ENCODE results near the gene LCORL. TPM values are rescaled to one million over a fixed set of nuclear protein-coding genes. Genes with fewer than 3 reads are reported as not detected.
A peak's percentile ranks its signal among the peaks of the same experiment; 100 is the strongest.

Gene LCORL
- total and polyA plus RNA-seq, 9 of the 15 experiments (the other 6 are each of a cell fraction or from before 2014, with no cell fraction given): 3.1 to 24.5 (median 11.1) TPM

DNA sequence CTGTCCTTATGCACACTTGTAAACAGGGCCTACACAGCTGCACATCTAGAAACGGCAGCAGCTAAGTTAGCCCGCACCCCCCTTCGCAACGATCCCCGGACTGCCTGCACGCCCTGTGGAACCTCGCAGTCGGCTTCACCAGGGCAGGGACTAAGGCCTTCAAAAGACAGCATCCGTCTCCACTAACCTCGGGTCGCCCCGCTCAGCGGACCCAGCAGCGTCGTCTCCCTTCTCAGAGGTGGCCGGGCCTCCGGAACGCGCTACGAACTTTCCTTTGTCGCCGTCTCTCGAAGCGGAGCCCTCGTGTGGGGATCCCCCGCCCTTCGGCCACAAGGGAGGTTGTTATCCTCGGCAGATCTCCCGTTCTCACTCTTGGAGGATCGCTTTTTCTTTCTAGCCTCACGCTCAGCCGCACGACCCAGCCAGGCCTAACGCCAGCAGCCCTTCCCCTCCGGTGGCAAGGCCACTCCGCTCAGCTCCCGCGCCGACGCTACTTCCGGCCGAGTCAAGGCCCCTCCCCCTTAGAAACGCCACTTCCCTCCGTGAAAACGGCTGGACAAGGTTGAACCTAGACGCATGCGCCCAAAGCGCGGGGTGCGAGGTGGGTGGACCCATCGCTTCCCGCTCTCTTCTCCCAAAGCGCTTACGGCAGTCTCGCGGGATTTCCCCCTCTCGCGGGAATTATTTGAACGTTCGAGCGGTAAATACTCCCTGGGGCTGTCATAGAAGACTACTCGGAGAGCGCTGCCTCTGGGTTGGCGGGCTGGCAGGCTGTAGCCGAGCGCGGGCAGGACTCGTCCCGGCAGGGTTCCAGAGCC, 211.1 kb downstream of the LCORL start, which contains the start of the genes DCAF16 and NCAPG (continued):
- TF ChIP-seq RBM25 (IDR thresholded peaks at IDR 0.05; ENCODE audit: low read depth, low read length, severe bottlenecking) (peak; percentile 93), POLR2B (IDR thresholded peaks at IDR 0.05; ENCODE audit: low read depth, partially characterized antibody) (peak; percentile 94), ARHGAP35 (IDR thresholded peaks at IDR 0.05; ENCODE audit: partially characterized antibody) (peak; percentile 98), LEF1 (IDR thresholded peaks at IDR 0.05) (no peak), KAT2B (IDR thresholded peaks at IDR 0.05; ENCODE audit: low read depth, low read length) (no peak), BRD4 (IDR thresholded peaks at IDR 0.05) (0 out of 2 replicates have a peak, but pooled peaks have one; percentile 63), NCOA2 (IDR thresholded peaks at IDR 0.05; ENCODE audit: partially characterized antibody in 2 of 2) (no peak), HCFC1 (IDR thresholded peaks at IDR 0.05; ENCODE audit: low read depth, low read length) (peak; percentile 63), NFRKB (IDR thresholded peaks at IDR 0.05; ENCODE audit: low read depth) (peak; percentile 50)
- TF ChIP-seq, protein P1, sequence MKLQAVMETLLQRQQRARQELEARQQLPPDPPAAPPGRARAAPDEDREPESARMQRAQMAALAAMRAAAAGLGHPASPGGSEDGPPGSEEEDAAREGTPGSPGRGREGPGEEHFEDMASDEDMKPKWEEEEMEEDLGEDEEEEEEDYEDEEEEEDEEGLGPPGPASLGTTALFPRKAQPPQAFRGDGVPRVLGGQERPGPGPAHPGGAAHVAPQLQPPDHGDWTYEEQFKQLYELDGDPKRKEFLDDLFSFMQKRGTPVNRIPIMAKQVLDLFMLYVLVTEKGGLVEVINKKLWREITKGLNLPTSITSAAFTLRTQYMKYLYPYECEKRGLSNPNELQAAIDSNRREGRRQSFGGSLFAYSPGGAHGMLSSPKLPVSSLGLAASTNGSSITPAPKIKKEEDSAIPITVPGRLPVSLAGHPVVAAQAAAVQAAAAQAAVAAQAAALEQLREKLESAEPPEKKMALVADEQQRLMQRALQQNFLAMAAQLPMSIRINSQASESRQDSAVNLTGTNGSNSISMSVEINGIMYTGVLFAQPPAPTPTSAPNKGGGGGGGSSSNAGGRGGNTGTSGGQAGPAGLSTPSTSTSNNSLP (IDR thresholded peaks at IDR 0.05; ENCODE audit: borderline replicate concordance, low read depth, low read length): no peak
- TF ChIP-seq, protein P2, sequence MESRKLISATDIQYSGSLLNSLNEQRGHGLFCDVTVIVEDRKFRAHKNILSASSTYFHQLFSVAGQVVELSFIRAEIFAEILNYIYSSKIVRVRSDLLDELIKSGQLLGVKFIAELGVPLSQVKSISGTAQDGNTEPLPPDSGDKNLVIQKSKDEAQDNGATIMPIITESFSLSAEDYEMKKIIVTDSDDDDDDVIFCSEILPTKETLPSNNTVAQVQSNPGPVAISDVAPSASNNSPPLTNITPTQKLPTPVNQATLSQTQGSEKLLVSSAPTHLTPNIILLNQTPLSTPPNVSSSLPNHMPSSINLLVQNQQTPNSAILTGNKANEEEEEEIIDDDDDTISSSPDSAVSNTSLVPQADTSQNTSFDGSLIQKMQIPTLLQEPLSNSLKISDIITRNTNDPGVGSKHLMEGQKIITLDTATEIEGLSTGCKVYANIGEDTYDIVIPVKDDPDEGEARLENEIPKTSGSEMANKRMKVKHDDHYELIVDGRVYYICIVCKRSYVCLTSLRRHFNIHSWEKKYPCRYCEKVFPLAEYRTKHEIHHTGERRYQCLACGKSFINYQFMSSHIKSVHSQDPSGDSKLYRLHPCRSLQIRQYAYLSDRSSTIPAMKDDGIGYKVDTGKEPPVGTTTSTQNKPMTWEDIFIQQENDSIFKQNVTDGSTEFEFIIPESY (CRISPR knock-in tag; IDR thresholded peaks at IDR 0.05): peak; percentile 89
- TF ChIP-seq, protein P3, sequence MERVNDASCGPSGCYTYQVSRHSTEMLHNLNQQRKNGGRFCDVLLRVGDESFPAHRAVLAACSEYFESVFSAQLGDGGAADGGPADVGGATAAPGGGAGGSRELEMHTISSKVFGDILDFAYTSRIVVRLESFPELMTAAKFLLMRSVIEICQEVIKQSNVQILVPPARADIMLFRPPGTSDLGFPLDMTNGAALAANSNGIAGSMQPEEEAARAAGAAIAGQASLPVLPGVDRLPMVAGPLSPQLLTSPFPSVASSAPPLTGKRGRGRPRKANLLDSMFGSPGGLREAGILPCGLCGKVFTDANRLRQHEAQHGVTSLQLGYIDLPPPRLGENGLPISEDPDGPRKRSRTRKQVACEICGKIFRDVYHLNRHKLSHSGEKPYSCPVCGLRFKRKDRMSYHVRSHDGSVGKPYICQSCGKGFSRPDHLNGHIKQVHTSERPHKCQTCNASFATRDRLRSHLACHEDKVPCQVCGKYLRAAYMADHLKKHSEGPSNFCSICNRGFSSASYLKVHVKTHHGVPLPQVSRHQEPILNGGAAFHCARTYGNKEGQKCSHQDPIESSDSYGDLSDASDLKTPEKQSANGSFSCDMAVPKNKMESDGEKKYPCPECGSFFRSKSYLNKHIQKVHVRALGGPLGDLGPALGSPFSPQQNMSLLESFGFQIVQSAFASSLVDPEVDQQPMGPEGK (CRISPR knock-in tag; IDR thresholded peaks at IDR 0.05; ENCODE audit: borderline replicate concordance): no peak
- TF ChIP-seq, protein P4, sequence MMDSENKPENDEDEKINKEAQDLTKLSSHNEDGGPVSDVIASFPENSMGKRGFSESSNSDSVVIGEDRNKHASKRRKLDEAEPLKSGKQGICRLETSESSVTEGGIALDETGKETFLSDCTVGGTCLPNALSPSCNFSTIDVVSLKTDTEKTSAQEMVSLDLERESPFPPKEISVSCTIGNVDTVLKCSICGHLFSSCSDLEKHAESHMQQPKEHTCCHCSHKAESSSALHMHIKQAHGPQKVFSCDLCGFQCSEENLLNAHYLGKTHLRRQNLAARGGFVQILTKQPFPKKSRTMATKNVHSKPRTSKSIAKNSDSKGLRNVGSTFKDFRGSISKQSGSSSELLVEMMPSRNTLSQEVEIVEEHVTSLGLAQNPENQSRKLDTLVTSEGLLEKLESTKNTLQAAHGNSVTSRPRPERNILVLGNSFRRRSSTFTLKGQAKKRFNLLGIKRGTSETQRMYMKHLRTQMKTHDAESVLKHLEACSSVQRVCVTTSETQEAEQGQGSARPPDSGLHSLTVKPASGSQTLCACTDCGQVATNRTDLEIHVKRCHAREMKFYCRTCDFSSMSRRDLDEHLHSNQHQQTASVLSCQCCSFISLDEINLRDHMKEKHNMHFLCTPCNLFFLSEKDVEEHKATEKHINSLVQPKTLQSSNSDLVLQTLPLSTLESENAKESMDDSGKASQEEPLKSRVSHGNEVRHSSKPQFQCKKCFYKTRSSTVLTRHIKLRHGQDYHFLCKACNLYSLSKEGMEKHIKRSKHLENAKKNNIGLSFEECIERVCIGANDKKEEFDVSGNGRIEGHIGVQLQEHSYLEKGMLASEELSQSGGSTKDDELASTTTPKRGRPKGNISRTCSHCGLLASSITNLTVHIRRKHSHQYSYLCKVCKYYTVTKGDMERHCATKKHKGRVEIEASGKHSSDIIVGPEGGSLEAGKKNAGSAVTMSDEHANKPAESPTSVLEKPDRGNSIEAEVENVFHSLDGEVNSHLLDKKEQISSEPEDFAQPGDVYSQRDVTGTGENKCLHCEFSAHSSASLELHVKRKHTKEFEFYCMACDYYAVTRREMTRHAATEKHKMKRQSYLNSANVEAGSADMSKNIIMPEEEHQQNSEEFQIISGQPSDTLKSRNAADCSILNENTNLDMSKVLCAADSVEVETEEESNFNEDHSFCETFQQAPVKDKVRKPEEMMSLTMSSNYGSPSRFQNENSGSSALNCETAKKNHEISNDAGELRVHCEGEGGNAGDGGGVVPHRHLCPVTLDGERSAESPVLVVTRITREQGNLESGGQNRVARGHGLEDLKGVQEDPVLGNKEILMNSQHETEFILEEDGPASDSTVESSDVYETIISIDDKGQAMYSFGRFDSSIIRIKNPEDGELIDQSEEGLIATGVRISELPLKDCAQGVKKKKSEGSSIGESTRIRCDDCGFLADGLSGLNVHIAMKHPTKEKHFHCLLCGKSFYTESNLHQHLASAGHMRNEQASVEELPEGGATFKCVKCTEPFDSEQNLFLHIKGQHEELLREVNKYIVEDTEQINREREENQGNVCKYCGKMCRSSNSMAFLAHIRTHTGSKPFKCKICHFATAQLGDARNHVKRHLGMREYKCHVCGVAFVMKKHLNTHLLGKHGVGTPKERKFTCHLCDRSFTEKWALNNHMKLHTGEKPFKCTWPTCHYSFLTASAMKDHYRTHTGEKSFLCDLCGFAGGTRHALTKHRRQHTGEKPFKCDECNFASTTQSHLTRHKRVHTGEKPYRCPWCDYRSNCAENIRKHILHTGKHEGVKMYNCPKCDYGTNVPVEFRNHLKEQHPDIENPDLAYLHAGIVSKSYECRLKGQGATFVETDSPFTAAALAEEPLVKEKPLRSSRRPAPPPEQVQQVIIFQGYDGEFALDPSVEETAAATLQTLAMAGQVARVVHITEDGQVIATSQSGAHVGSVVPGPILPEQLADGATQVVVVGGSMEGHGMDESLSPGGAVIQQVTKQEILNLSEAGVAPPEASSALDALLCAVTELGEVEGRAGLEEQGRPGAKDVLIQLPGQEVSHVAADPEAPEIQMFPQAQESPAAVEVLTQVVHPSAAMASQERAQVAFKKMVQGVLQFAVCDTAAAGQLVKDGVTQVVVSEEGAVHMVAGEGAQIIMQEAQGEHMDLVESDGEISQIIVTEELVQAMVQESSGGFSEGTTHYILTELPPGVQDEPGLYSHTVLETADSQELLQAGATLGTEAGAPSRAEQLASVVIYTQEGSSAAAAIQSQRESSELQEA (IDR thresholded peaks at IDR 0.05; ENCODE audit: low read depth): no peak

Measured in K562 (cell line).